WTC11 (cell line): Measurements from ENCODE around the gene BGN.

Source experiments
- ATF1 ChIP-seq: sonication (generic); formaldehyde crosslinking; IDR thresholded peaks from 2 replicates; pipeline ENCODE4 v1.8.1; 2023; ENCODE audit warnings: mild to moderate bottlenecking, moderate library complexity, missing genetic modification reagents
- ATF6 ChIP-seq: sonication (generic); formaldehyde crosslinking; IDR thresholded peaks from 2 replicates; pipeline ENCODE4 v1.8.1; 2023; ENCODE audit warnings: mild to moderate bottlenecking, missing genetic modification reagents
- CBFB ChIP-seq: sonication (generic); formaldehyde crosslinking; IDR thresholded peaks from 2 replicates; pipeline ENCODE4 v1.8.1; 2022; ENCODE audit warnings: mild to moderate bottlenecking, low read depth, missing genetic modification reagents
- JUN ChIP-seq: sonication (generic); formaldehyde crosslinking; IDR thresholded peaks from 2 replicates; pipeline ENCODE4 v1.8.0; 2023; ENCODE audit warnings: mild to moderate bottlenecking, missing genetic modification reagents
- NR2C2 ChIP-seq: sonication (generic); formaldehyde crosslinking; IDR thresholded peaks from 2 replicates; pipeline ENCODE4 v1.8.0; 2022; ENCODE audit warnings: mild to moderate bottlenecking, missing genetic modification reagents
- TCF7 ChIP-seq: sonication (generic); formaldehyde crosslinking; IDR thresholded peaks from 2 replicates; pipeline ENCODE4 v1.8.0; 2022; ENCODE audit warnings: mild to moderate bottlenecking, low read depth, missing genetic modification reagents, moderate library complexity
- TF ChIP-seq, protein P1 (sequence below): sonication (generic); formaldehyde crosslinking; IDR thresholded peaks from 2 replicates; pipeline ENCODE4 v1.8.1; 2023; ENCODE audit warnings: mild to moderate bottlenecking, moderate library complexity, missing genetic modification reagents
- TF ChIP-seq, protein P2 (sequence below): fragments of 200-600 bp; IDR thresholded peaks from 2 replicates; pipeline ENCODE4 v1.8.0; 2022; ENCODE audit warnings: antibody characterized with exemption
- TF ChIP-seq, protein P3 (sequence below): sonication (generic); formaldehyde crosslinking; IDR thresholded peaks from 2 replicates; pipeline ENCODE4 v1.8.0; 2022; ENCODE audit warnings: mild to moderate bottlenecking, missing genetic modification reagents
- TF ChIP-seq, protein P4 (sequence below): sonication (generic); formaldehyde crosslinking; IDR thresholded peaks from 2 replicates; pipeline ENCODE4 v1.8.0; 2023; ENCODE audit warnings: missing genetic modification reagents
- TF ChIP-seq, protein P5 (sequence below): sonication (generic); formaldehyde crosslinking; IDR thresholded peaks from 2 replicates; pipeline ENCODE4 v1.8.0; 2022; ENCODE audit warnings: mild to moderate bottlenecking, missing genetic modification reagents

GRCh38 chrX:153475751-153476281 is 19.0 kb upstream of the BGN start:
- TF ChIP-seq CBFB (CRISPR knock-in tag) (no peak), ATF6 (CRISPR knock-in tag) (no peak), NR2C2 (CRISPR knock-in tag) (no peak), JUN (CRISPR knock-in tag) (no peak), TCF7 (no peak), ATF1 (CRISPR knock-in tag) (no peak)
- TF ChIP-seq, protein P1, sequence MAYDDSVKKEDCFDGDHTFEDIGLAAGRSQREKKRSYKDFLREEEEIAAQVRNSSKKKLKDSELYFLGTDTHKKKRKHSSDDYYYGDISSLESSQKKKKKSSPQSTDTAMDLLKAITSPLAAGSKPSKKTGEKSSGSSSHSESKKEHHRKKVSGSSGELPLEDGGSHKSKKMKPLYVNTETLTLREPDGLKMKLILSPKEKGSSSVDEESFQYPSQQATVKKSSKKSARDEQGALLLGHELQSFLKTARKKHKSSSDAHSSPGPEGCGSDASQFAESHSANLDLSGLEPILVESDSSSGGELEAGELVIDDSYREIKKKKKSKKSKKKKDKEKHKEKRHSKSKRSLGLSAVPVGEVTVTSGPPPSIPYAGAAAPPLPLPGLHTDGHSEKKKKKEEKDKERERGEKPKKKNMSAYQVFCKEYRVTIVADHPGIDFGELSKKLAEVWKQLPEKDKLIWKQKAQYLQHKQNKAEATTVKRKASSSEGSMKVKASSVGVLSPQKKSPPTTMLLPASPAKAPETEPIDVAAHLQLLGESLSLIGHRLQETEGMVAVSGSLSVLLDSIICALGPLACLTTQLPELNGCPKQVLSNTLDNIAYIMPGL, result no peak
- TF ChIP-seq, protein P2, sequence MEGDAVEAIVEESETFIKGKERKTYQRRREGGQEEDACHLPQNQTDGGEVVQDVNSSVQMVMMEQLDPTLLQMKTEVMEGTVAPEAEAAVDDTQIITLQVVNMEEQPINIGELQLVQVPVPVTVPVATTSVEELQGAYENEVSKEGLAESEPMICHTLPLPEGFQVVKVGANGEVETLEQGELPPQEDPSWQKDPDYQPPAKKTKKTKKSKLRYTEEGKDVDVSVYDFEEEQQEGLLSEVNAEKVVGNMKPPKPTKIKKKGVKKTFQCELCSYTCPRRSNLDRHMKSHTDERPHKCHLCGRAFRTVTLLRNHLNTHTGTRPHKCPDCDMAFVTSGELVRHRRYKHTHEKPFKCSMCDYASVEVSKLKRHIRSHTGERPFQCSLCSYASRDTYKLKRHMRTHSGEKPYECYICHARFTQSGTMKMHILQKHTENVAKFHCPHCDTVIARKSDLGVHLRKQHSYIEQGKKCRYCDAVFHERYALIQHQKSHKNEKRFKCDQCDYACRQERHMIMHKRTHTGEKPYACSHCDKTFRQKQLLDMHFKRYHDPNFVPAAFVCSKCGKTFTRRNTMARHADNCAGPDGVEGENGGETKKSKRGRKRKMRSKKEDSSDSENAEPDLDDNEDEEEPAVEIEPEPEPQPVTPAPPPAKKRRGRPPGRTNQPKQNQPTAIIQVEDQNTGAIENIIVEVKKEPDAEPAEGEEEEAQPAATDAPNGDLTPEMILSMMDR, result no peak
- TF ChIP-seq, protein P3, sequence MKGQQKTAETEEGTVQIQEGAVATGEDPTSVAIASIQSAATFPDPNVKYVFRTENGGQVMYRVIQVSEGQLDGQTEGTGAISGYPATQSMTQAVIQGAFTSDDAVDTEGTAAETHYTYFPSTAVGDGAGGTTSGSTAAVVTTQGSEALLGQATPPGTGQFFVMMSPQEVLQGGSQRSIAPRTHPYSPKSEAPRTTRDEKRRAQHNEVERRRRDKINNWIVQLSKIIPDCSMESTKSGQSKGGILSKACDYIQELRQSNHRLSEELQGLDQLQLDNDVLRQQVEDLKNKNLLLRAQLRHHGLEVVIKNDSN (CRISPR knock-in tag), result no peak
- TF ChIP-seq, protein P4, sequence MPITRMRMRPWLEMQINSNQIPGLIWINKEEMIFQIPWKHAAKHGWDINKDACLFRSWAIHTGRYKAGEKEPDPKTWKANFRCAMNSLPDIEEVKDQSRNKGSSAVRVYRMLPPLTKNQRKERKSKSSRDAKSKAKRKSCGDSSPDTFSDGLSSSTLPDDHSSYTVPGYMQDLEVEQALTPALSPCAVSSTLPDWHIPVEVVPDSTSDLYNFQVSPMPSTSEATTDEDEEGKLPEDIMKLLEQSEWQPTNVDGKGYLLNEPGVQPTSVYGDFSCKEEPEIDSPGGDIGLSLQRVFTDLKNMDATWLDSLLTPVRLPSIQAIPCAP, result no peak
- TF ChIP-seq, protein P5, sequence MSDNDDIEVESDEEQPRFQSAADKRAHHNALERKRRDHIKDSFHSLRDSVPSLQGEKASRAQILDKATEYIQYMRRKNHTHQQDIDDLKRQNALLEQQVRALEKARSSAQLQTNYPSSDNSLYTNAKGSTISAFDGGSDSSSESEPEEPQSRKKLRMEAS (CRISPR knock-in tag), result no peak
